ENCODE results near the gene BHLHE41. TPM values are rescaled to one million over a fixed set of nuclear protein-coding genes. Genes with fewer than 3 reads are reported as not detected.
A peak's percentile ranks its signal among the peaks of the same experiment; 100 is the strongest.

The BHLHE41 gene
- polyA plus RNA-seq, 12 donors: 0.95 to 14.4 (median 4.2) TPM; not detected in 2

GRCh38 chr12:26114720-26115401, 10.0 kb downstream of the BHLHE41 start:
- DNase-seq: no peak

- peak; percentile 92 for DNase-seq
Measured at GRCh38 chr12:26113853-26114719, 10.8 kb downstream of the BHLHE41 start.

GRCh38 chr12:26113181-26113654, 11.6 kb downstream of the BHLHE41 start:
- DNase-seq: no peak

DNA sequence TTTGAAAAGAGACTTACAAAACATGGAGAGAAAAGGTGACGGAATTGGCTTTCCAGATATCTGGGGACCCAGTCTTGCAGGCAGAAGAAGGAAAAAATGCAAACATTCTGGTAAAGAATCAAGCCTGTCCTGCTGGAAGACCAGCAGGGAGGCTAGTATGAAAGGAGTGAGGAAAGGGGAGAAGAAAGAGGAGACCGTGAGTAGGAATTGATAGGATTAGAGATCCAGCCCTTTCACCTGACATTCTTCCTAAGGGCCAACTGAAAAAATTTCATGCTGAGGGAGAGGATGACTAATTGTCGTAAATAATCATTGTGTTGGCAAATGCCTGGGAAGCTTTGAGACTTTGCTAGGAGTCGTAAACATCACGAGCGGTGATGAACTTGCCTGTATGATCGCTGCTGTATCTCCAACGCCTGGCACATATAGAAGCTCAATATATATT, 12.1 kb downstream of the BHLHE41 start:
- no peak for DNase-seq

- DNase-seq: no peak
Measured at GRCh38 chr12:26112232-26112631, 12.6 kb downstream of the BHLHE41 start.

DNA sequence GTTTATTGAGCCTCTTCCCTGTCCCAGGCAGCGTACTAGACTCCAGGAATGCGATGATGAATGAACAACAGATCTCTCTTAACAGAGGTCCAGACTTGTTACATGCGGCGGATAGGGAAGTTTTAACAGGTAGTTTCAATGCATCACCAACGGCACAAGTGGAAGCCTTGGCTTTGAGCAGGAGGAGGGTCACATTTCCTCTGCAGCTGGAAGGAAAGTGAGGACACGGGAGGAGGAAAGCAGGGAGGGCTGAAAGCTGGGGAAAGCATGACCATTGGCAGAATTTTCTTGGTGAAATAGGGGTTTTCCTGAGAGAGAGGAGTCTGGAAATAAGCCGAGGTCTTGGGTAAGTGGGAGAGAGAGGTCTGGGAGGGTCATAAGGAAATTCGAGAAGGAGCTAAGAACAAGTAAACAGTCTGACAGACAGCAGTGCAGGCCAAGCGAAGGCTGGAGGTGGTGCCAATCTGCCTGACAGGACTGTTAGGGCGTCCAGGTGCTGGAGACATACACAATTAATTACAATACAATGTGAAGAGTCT, 15.4 kb downstream of the BHLHE41 start:
- DNase-seq: no peak

DNA sequence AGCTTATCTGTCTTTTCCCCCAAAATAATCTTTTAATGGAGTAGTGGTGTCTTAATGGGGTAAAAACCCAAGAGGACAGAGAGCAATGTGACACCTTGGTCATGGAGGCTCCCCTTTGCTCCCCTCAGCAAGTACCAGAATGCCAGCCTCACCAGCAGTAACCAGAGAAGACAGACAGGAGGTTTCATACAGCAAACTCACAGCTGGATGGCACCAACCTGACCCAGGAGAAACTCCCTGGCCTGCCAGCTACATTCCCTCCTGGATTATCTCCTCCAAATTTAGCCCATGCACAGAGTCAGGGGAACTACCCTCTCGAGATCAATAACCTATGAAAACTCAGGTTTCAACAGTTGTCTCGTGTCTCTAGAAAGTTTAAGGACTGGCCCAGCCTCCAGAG, 15.9 kb downstream of the BHLHE41 start:
- DNase-seq: no peak

DNA sequence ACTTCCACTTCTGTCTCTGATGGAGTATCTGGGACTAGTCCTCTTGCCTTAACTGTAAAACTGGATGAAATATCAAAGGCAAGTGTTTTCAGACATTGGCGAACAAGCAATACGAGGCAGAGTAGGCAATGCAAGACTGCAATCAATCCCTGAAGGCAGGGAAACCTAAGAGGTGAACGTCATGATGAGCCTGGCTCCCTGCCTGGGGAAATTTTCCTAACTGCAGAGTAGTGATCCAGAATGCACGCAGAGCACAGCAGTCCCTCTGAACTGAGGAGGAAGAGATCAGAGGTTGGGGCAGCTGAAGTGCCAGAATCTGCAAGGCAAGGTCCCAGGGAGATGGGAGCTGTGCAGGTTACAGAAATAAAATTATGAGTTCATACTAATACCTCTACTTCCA, 18.5 kb downstream of the BHLHE41 start:
- DNase-seq: no peak

- DNase-seq: no peak
Measured at GRCh38 chr12:26102953-26103352, 21.9 kb downstream of the BHLHE41 start.

GRCh38 chr12:26101763-26102162, 23.1 kb downstream of the BHLHE41 start:
- no peak for DNase-seq

- no peak for DNase-seq
Measured at GRCh38 chr12:26101350-26101734, 23.5 kb downstream of the BHLHE41 start.

DNA sequence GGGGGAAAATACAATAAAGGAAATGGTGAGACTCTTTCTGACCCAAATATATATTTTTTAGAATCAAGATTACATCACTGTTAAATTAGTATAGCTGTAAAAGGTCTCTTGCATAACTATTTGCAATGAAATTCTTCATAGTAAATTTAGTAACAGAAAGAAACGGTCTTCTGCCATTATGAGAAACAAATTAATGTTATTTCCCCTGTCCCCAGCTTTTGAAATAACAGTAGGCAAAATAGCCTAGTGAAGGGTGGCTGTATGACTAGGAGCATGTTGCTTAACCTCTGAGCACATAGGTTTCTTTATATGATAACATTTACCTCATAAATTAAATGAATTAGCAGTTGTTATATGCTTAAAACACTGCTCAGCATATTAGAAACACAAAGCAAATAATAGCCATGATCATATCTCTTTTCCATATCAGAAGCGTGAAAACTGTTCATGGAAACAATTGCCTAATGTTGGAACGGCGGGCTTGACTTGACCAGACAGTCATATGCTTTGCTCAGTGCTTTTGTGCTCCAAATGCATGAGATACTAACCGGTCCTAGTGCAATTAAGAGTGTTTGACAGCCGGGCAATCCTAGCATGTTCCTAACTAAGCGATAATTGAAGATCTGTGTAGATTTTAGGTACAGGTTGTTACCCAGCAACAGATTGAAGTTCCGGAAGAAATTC, 24.0 kb downstream of the BHLHE41 start:
- DNase-seq: no peak

DNA sequence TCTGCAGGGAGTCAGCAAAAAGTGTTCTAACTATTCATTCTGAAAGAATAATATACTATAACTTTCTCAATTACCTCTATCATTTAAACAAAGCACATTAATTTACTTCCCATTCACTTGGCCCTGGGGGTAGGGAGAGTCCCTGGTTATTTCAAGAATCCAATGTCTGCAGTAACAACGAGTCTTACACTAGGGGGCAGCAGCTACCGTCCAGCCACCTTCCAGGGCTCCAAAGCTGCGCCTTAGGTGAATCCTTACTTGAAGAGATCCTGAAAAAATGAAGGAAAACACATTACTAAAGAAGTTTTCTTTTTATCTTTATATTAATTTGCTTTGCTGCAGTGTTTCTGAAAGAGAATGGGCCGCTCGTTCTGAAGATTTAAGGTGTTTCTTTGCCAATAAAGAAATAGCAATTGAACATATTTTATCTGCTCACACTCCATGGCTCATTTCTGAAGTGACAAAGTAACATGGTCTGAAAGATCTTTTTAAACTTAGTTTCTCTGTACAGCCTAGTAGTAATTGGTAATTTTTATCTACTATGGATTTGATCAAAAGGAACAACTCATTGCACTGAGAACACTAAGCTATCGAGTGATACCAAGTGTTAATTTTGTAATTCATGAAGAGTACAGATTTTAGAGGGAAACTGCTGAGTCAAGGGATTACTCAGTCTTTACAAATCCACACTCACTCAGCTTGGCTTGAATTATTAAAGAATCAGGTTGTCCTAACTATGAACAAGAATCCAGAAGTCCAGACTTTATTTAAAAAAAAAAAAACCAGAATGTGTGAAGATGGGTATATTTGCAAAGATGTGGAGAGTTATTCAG, 27.6 kb downstream of the BHLHE41 start:
- DNase-seq: peak; percentile 76

GRCh38 chr12:26096036-26096435, 28.8 kb downstream of the BHLHE41 start:
- DNase-seq: no peak

- DNase-seq: no peak
Measured at GRCh38 chr12:26095186-26095585, 29.7 kb downstream of the BHLHE41 start.

DNA sequence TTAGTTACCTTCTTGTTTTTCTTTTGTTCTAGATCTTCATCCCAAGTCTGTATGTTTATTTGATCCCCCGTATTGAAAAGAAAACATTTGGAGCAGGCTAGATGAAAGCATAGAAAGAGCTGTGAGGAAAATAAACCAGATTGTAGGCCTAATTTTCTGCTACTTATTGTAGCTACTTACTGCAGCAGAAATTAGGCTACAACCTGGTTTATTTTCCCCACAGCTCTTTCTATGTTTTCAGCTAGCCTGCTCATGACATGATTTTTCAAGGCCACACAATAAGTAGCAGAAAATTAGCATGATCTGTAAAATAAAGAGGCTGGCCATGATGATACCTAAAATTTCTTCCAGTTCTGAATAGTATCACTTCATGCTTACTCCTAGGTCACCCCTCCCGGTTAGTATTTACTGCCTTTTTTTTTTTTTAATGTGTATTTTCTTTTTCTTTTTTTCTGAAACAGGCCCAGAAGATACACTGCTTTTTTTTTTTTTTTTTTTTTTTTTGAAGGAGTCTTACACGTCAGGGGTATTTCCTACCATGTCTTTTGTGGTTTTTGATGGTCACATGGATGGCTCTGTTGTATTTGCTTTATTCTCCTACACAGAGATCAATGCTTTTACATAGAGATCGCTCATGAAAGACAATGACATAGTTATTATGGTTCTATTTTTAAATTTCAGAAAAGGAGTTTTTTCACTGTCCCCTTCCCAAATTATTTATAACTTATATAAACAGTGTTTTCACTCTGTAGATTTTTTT, 32.3 kb downstream of the BHLHE41 start:
- no peak for DNase-seq

- no peak for DNase-seq
Measured at GRCh38 chr12:26091822-26092221, 33.0 kb downstream of the BHLHE41 start.

- no peak for DNase-seq
Measured at GRCh38 chr12:26090836-26091510, 33.9 kb downstream of the BHLHE41 start.

DNA sequence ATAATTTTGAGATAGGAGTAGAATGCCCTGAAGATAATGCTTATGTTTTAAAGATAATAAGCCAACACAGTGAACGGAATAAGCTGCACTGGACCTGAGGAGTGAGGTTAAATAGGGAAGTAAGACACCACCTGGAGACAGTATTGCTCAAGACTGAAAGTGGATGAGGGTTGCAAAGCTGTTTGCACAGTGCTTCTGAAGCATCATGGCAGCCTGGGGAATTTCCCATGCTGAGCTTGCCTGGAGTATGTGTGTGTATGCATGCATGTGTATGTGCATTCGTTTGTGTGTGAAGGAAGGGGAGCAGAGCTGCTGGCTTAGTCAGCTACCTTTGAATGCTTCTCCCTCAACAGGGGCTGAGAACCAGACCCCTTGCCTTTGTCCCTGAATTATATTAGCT, 35.8 kb downstream of the BHLHE41 start:
- no peak for DNase-seq

DNA sequence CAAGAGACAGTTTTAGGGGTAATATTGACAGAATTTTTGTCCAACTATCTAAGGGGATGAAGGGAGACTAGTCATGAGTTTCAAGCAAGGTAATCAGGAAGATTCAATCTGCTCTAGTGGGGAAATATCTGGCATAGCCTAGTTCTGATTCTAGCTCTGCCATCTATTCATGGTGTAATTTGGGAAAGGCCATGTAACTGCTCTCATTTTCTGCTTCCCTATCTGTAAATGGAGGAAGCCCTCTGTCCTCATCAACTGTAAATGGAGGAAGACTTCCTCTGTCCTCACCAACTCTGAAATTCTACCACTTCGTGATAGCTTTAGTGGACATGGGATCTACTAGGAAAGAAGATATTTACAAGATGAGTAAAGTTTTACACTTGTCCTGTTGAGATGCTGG, 37.9 kb downstream of the BHLHE41 start:
- no peak for DNase-seq

Measured in muscle of arm (tissue), 12 donors.